Right forelimb (tissue), 1 donor: Measurements from ENCODE around the gene ELOF1.
"Not testable (repeated sequence)": the region's sequence is repeated elsewhere in the genome, so short reads cannot be mapped to it uniquely, and the experiment has no call there.

ENCODE experiments used
- DNase-seq: peaks from one replicate; pipeline ENCODE4 v3.0.0-alpha.2; 2018

Gene ELOF1

GRCh38 chr19:11558881-11559828 is at the start of gene ELOF1:
TSS of gene ELOF1 (minus strand) at chr19:11559230. CDS start at chr19:11554347, 4,883 bp downstream.
- DNase-seq, result peak; percentile 97

- no peak for DNase-seq
These were observed 47.5 kb upstream of the ELOF1 start for GRCh38 chr19:11606484-11606883.

GRCh38 chr19:11599704-11600103 is 40.7 kb upstream of the ELOF1 start:
- not testable (repeated sequence) for DNase-seq

GRCh38 chr19:11598746-11599145 is 39.7 kb upstream of the ELOF1 start:
- no peak for DNase-seq

- DNase-seq, result no peak
These were observed 39.1 kb upstream of the ELOF1 start for GRCh38 chr19:11598103-11598483.

GRCh38 chr19:11597202-11598102 is 38.4 kb upstream of the ELOF1 start, which contains the start of gene ZNF627:
TSS of gene ZNF627 (plus strand) at chr19:11597483. CDS start at chr19:11597628, 145 bp downstream.
- peak; percentile 98 for DNase-seq

GRCh38 chr19:11596156-11596555 is 37.1 kb upstream of the ELOF1 start:
- no peak for DNase-seq

GRCh38 chr19:11594084-11594483 is 35.1 kb upstream of the ELOF1 start:
- no peak for DNase-seq

- DNase-seq, result no peak
These were observed 29.1 kb upstream of the ELOF1 start for GRCh38 chr19:11587975-11588631.

GRCh38 chr19:11587302-11587974 is 28.4 kb upstream of the ELOF1 start:
- peak; percentile 86 for DNase-seq

GRCh38 chr19:11586331-11586730 is 27.3 kb upstream of the ELOF1 start:
- no peak for DNase-seq

GRCh38 chr19:11581740-11582139 is 22.7 kb upstream of the ELOF1 start:
- DNase-seq, result no peak

- no peak for DNase-seq
These were observed 21.1 kb upstream of the ELOF1 start for GRCh38 chr19:11580116-11580515.

GRCh38 chr19:11578258-11579142 is 19.5 kb upstream of the ELOF1 start:
- no peak for DNase-seq

- DNase-seq, result no peak
These were observed 18.6 kb upstream of the ELOF1 start, which contains the start of gene ACP5 for GRCh38 chr19:11577451-11578257. TSS of gene ACP5 (minus strand) at chr19:11577645. CDS start at chr19:11577317, 328 bp downstream.

- no peak for DNase-seq
These were observed 17.2 kb upstream of the ELOF1 start for GRCh38 chr19:11576227-11576626.

GRCh38 chr19:11574689-11575088 is 15.7 kb upstream of the ELOF1 start:
- DNase-seq, result no peak

- not testable (repeated sequence) for DNase-seq
These were observed 14.7 kb upstream of the ELOF1 start for GRCh38 chr19:11573763-11574162.

GRCh38 chr19:11573354-11573753 is 14.3 kb upstream of the ELOF1 start:
- not testable (repeated sequence) for DNase-seq

GRCh38 chr19:11570039-11570462 is 11.0 kb upstream of the ELOF1 start:
- DNase-seq, result no peak
